Measurements from ENCODE around the gene EMC6.

DNA sequence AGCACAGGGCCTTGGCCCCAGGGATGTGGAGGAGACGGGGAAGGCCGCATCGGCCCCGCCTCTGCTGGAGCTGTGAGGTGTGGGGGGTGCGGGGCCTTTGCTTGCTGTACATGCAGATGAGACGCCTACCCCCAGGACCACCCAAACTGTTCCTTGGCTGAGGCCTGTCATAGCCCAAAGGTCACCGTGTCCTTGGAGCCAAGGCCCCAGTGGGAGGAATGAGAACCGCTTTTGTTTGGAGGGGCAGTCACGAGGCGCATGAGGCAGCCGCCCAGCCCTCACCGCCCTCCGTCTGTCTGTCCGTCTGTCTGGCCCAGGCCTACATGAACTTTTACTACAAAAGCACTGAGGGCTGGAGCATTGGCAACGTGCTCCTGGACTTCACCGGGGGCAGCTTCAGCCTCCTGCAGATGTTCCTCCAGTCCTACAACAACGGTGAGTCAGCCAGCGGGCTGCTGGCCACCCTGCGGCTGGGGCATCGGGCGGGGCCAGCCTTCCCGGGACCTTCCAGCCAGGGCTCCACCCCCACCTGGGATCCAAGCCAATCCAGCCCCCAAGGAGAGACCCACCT lies 9.0 kb upstream of the EMC6 start:
- TF ChIP-seq CTCF (IDR thresholded peaks at IDR 0.05): peak in 1 of 6 experiments; percentile 22
- TF ChIP-seq POLR2A (IDR thresholded peaks at IDR 0.05): no peak
